AG04450 (cell line): ENCODE data around the gene LARGE1. TPM values are rescaled to one million over a fixed set of nuclear protein-coding genes. Genes with fewer than 3 reads are reported as not detected.

Experiments used
- CTCF ChIA-PET: fragments of 300-600, 350-600 bp; formaldehyde crosslinking; extraction: SDS; loops from one replicate; lab custom pipeline; 2022; ENCODE audit warnings: antibody characterized with exemption, inconsistent platforms; lab: Charles Lee
- POLR2A ChIA-PET: fragments of 350-600 bp; formaldehyde crosslinking; extraction: SDS; loops from one replicate; lab custom pipeline; 2021; ENCODE audit warnings: antibody characterized with exemption, inconsistent platforms; lab: Yijun Ruan, JAX
- DNase-seq: peaks from one replicate; pipeline ENCODE4 v3.0.0-alpha.2; 2011; ENCODE audit warnings: low read depth, low spot score
- H3K27ac ChIP-seq: one replicate; pipeline ENCODE4 v1.5.1; 2012; ENCODE audit warnings: low read depth, low read length, control low read depth
- H3K27me3 ChIP-seq: one replicate; pipeline ENCODE4 v1.6.0; 2012; ENCODE audit warnings: low read length; ENCODE audit not compliant: control insufficient read depth, insufficient read depth
- H3K4me3 ChIP-seq: 2 replicates; pipeline ENCODE4 v1.5.1; 2011; ENCODE audit warnings: mild to moderate bottlenecking, low read depth, low read length, control low read depth
- H3K9me3 ChIP-seq: 2 replicates; pipeline ENCODE4 v1.5.1; 2012; ENCODE audit warnings: low read length; ENCODE audit not compliant: control insufficient read depth, insufficient read depth
- CTCF ChIP-seq: IDR thresholded peaks from 2 replicates; pipeline ENCODE4 v1.5.1; 2011; ENCODE audit warnings: low read depth, low read length, control low read depth, inconsistent platforms
- polyA plus RNA-seq: library from polyadenylated mRNA; depleted of rRNA; stranded (reverse); fragments of >200 nt; gene quantifications from 2 replicates; pipeline ENCODE4 v1.2.3, GENCODE V29; 2011

LARGE1 gene
- polyA plus RNA-seq, 1 experiment: 8.4 TPM

GRCh38 chr22:33871935-33872334, 48.3 kb downstream of the LARGE1 start:
- Histone ChIP-seq H3K27me3 (no peaks in the 10 kb centered on the region), H3K9me3 (no peaks in the 10 kb centered on the region), H3K4me3 (no peak overlapping the region), H3K27ac (no peak overlapping the region)
- TF ChIP-seq CTCF: no peak
- ChIA-PET CTCF (interaction anchor here (0.8 to 1.5 kb wide), 2 partner anchors 51 to 569 kb away, joined by 3 to 4 read pairs; no protein-coding TSS in a partner anchor), POLR2A (no interaction called here)
- DNase-seq: no peak

- no peak for DNase-seq
Observed at GRCh38 chr22:33869946-33870345, 50.3 kb downstream of the LARGE1 start.

GRCh38 chr22:33867971-33868370, 52.3 kb downstream of the LARGE1 start:
- DNase-seq: no peak
- Histone ChIP-seq H3K27ac (peak overlapping the region; percentile 75), H3K9me3 (no peaks in the 10 kb centered on the region), H3K27me3 (no peaks in the 10 kb centered on the region), H3K4me3 (no peak overlapping the region)
- CTCF ChIA-PET: no interaction called here
- POLR2A ChIA-PET: interaction anchor here (1.0 kb wide), 1 partner anchor 53 kb away, joined by 3 read pairs; no protein-coding TSS in a partner anchor
- TF ChIP-seq CTCF: no peak

More at GRCh38 chr22:33869946-33870345, 50.3 kb downstream of the LARGE1 start:
- Histone ChIP-seq H3K9me3 (no peaks in the 10 kb centered on the region), H3K4me3 (no peak overlapping the region), H3K27me3 (no peaks in the 10 kb centered on the region), H3K27ac (no peak overlapping the region)
- no peak for TF ChIP-seq CTCF
- ChIA-PET CTCF (no interaction called here), POLR2A (no interaction called here)

GRCh38 chr22:33867118-33867866, 53.0 kb downstream of the LARGE1 start:
- Histone ChIP-seq H3K27ac (peak overlapping the region; percentile 75), H3K27me3 (no peaks in the 10 kb centered on the region), H3K9me3 (no peaks in the 10 kb centered on the region), H3K4me3 (no peak overlapping the region)
- no peak for TF ChIP-seq CTCF
- DNase-seq: no peak
- CTCF ChIA-PET: no interaction called here
- POLR2A ChIA-PET: interaction anchor here (1.0 kb wide), 1 partner anchor 54 kb away, joined by 3 read pairs; no protein-coding TSS in a partner anchor

GRCh38 chr22:33866511-33866910, 53.8 kb downstream of the LARGE1 start:
- Histone ChIP-seq H3K9me3 (no peaks in the 10 kb centered on the region), H3K27ac (peak overlapping the region; percentile 48), H3K4me3 (no peak overlapping the region), H3K27me3 (no peaks in the 10 kb centered on the region)
- DNase-seq: no peak
- POLR2A ChIA-PET: no interaction called here
- no peak for TF ChIP-seq CTCF
- CTCF ChIA-PET: interaction anchor here (1.0 kb wide), 1 partner anchor 564 kb away, joined by 3 read pairs; no protein-coding TSS in a partner anchor
